NCI-H1694 treated with DMSO at 0.1 percent for 48 hours (cell line): Measurements from ENCODE around the gene SMOC1.
"Not testable (repeated sequence)": the region's sequence is repeated elsewhere in the genome, so short reads cannot be mapped to it uniquely, and the experiment has no call there.

Experiments used
- DNase-seq: peaks from one replicate; lab custom pipeline; 2025; lab: John Stamatoyannopoulos, UW

SMOC1 gene

GRCh38 chr14:69901113-69901951, 22.1 kb downstream of the SMOC1 start:
- DNase-seq, result no peak

GRCh38 chr14:69903046-69903445, 23.8 kb downstream of the SMOC1 start:
- not testable (repeated sequence) for DNase-seq

DNA sequence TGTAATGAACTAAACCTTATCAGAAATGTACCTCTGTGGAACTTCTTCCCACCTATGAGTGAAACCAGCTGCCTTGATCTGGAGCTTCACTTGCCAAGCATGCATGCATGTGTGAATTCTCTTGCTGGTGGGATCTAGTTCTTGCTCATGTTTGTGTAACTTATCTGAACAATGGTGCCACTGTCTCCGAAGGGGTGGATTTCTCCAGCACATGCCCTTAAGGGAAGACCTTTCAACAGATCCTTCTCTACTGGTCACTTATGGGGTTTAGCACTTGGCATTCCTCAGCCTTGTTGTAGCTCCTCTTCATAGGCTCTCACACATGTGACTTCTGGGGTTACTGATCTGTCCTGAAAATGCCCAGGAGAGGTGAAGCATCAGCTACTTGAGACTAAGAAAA, 25.0 kb downstream of the SMOC1 start:
- no peak for DNase-seq

DNA sequence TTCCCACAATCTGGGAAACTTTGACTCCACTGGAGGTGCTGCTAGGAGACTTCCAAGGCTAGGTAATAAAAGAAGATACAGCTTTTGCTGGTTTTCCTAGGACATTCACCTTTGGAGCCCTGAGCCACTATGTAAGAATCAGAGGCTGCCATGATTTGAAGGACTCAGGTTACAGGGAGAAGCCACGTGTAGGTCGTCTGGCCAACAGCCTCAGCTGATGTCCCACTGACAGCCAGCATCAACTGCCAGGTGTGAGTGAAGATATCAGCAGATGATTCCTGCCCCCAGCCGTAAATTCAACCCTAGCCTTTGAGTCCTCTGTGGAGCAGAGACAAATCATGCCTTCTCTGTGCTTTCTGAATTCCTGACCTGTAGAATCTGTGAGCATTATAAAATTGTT, 27.0 kb downstream of the SMOC1 start:
- DNase-seq, result no peak

- DNase-seq, result peak; percentile 45
These were observed 30.8 kb downstream of the SMOC1 start for GRCh38 chr14:69909826-69910550.

DNA sequence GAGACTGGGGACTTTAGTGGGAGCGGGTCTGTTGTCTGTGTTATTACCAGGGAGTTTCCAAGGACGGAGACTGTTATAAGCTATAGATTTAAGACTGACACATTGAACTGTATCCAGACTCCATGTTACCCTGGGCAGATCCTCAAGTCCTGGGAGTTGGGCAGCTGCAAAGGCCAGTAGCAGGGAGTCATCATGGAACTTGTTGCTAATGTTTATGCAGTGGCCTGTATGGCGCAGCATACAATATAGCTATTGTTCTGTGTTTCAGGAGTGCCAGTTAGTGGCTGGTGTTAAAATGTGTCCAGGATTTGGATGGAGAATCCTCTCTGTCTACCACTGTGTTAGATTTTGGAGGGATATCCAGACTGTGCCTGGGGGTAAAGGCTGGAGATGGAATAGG, 31.7 kb downstream of the SMOC1 start:
- DNase-seq, result no peak

- no peak for DNase-seq
These were observed 34.5 kb downstream of the SMOC1 start for GRCh38 chr14:69913686-69914085.

- no peak for DNase-seq
These were observed 37.2 kb downstream of the SMOC1 start for GRCh38 chr14:69916396-69916795.

DNA sequence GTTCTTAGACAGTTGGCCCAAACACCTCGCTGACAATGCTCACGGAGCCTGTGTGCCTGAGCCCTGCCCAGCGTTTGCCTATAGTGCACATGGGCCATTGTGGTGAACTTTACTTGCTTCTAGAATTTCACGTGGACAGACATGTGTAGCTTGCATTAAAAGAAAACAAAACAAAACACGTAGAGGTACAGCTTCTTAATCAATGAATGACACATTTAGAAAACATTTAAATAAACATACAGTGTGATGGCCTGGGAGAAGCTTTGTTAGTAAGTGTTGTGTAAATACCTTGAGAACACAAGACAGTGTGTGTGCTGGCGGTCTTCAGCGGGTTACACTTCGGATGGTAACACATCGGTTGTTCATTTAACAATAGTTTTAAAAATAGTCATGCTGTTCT, 38.1 kb downstream of the SMOC1 start:
- no peak for DNase-seq

GRCh38 chr14:69919815-69920214, 40.6 kb downstream of the SMOC1 start:
- DNase-seq, result no peak

DNA sequence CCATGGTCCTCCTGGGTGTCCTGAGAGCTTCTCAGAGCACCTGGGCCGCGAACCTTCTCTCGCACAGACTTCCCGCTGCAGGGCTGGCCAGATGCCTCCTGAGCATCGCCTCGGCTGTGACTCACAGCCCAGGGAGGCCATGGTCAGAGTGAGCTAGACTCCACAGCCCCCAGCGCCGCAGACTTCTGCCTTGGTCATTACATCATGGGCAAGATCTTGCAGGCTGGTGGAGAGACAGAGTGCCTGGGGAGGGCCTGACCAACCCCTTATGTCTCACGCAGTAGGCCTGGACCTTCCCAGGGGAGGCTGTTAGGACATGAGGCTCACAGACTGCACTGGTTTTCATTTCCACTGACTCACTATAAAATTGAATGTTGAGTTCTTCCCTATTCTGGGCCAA, 41.8 kb downstream of the SMOC1 start:
- no peak for DNase-seq

GRCh38 chr14:69922198-69922597, 43.0 kb downstream of the SMOC1 start:
- no peak for DNase-seq

DNA sequence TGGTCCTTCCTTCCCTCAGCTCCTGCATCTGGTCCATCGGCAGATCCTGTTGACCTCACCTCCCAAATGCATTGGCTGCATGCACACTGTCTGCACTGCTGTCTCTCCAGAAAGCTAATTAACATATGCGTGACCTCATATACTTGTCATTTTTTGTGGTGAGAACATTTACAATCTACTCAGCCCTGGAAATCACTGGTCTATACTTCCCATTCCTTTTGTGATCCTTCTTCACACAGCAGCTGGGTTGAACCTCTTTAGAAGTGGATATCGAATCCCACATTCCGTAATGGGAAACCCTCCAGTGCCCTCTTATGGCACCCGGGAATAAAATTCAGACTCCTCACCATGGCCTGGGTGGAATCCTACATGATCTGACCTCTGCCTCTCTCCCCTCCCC, 45.0 kb downstream of the SMOC1 start:
- no peak for DNase-seq

DNA sequence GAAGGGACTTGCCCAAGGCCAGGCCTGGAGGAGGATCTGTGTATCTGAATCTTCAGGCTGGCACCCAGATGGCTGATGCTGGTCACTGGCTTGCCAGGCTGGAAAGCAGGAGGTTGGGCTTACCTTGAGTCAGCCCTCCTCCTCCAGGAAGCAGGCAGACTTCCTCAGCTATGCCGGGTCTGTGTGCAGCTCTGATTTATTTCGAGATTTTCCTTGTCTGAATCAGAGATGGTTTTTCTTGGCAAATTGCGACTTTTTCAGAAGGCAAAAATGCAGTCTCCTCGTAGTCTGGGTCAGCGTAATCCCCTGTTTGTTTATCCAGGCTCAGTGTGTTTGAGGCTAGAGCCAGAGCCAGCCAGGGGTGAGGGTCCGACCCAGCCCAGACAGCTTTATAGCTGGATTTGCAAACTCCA, 48.9 kb downstream of the SMOC1 start:
- no peak for DNase-seq

GRCh38 chr14:69930780-69931379, 51.7 kb downstream of the SMOC1 start:
- DNase-seq, result no peak

- DNase-seq, result no peak
These were observed 52.7 kb downstream of the SMOC1 start for GRCh38 chr14:69931960-69932359.

- no peak for DNase-seq
These were observed 53.2 kb downstream of the SMOC1 start for GRCh38 chr14:69932391-69932790.

DNA sequence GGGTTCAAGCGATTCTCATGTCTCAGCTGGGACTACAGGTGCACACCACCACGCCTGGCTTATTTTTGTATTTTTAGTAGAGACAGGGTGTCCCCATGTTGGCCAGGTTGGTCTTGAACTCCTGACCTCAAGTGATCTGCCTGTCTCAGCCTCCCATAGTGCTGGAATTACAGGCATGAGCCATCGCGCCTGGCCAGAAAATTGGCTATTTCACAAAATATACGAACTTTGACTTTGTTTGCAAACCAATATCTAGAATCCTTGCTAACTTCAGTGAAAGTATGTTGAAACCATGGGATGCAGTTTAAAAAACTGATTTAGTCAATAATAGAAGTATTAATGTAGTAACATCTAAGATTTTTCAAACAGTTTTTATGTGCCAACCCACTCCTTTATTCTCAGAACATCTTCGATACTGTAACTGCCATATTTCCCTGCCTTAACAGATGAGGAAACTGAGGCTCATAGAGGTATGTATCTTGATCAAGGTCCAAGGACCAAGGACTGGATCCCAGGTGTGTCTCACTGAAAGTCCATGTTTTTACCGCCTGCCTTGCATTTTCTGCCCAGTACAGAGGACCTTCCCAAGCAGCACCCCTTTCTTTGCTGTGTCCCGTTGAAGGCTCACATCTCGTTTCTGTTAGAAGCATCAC, 54.5 kb downstream of the SMOC1 start:
- DNase-seq, result no peak

GRCh38 chr14:69937367-69938081, 58.3 kb downstream of the SMOC1 start:
- DNase-seq, result no peak

DNA sequence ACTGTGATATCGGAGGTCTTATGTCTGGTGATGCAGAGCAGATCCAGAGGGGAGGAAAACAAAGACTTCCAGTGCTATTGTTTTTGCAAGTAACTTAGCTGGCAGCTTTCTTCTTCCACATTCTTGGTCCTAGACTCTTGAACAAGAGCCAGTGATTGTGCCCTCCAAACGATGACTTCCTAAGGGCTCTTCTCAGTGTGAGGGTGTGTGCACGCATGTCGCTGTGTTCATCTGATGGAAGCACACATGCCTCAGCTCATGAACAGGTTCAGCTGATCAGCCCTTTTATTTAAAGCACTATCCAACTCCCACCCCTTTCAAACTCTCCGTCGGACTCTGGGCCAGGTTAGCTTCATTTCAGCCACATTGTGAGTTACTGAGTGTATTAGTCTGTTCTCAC, 59.5 kb downstream of the SMOC1 start:
- no peak for DNase-seq

DNA sequence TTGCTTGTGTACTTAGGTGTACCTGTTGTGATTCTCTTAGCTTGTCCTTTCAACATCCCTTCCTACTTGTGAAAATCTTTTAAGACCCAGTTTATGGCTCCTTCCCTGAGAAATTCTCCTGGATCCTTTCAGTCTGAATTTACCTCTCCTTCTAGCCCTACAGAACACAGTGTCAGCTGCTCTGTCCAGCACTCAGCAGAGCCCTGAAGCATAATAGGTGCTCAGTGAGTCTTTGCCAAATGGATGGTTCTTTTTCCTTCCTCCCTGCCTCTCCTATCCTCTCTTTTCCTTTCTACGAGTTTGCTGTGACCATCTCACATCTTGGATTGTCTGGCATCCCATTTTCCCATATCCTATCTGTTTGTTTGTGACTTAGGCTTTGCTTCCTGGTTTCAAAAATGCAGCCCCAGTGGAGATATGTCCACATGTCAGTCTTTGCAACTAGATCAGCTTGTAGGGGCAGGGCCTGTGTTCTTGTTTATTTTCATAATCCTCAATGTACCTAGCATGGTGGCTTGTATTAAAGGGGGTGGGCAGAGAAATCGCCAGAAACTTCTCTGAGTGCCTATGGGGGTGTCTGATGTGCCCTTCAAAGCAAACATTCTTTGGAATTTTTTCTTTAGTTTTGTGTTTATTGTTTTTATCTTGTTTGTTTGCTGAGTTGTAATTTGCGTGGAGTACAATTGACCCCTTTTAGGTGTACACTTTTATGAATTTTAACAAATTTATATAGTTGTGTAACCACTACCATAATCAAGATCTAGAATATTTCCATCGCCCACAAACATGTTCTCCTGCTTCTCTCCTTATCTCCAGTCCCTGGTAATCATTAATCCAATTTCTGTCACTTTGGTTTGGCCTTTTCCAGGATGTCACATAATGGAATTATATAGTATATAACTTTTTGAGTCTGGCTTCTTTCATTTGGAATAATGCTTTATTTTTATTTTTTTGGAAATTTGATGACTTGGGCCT, 62.8 kb downstream of the SMOC1 start:
- DNase-seq, result no peak
